Measurements from ENCODE around the gene C3. TPM values are rescaled to one million over a fixed set of nuclear protein-coding genes. Genes with fewer than 3 reads are reported as not detected.

Gene C3
- total and polyA plus RNA-seq, 2 experiments from 2014 or later: 5.1 to 17.7 TPM

DNA sequence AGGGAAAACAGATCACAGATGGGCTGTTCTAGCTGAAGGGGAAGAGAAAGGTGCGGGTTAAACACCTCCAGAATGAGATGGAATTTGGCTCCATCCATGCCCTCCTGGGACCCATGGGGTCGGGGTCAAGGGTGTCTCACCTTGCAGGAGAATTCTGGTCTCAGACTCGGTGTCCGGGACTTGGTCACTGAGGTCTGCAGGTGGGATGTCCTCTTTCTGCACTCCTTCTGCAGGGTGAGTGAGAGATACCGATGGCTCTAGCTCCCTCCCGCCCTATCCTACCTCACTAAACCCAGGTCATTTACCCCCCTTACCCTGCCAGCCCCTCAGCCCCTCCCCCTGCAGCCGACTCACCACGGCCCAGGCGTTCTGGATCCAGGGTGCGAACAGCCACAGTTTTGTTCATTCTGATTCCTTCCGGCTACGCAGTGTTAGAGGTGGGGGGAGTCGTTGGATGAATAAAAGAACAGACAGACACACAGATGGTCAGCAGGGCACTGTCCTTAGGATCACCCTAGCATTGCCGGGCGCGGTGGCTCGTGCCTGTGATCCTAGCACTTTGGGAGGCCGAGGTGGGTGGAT, 24.1 kb downstream of the C3 start:
- no peak overlapping the region for H3K27ac Mint-ChIP-seq
- Histone ChIP-seq H4K20me1 (replicated peaks; ENCODE audit: insufficient read depth) (no peaks in the 10 kb centered on the region), H3K27me3 (ENCODE audit: insufficient read depth) (no peaks in the 10 kb centered on the region), H2AFZ (no peak overlapping the region), H3K4me2 (no peak overlapping the region), H3K27ac (ENCODE audit: low read depth) (no peak overlapping the region), H3F3A (replicated peaks; ENCODE audit: low read depth) (no peaks in the 10 kb centered on the region), H3K4me3 (no peak overlapping the region), H3K9me2 (ENCODE audit: insufficient read depth) (no peaks in the 10 kb centered on the region), H3K4me1 (ENCODE audit: insufficient read depth) (no peaks in the 10 kb centered on the region), H3K36me3 (ENCODE audit: insufficient read depth) (no peaks in the 10 kb centered on the region), H3K79me2 (replicated peaks; ENCODE audit: insufficient read depth) (no peaks in the 10 kb centered on the region)
- ATAC-seq (no peak), DNase-seq (ENCODE audit: low spot score) (no peak)
- no peak overlapping the region for H3K4me3 Mint-ChIP-seq
- H3K36me3 Mint-ChIP-seq (ENCODE audit: low read depth): peaks cover 37% of the 10 kb centered on the region
- peaks cover 8% of the 10 kb centered on the region for H3K27me3 Mint-ChIP-seq (ENCODE audit: insufficient read depth, low read depth, poor library complexity)
- peaks cover 81% of the 10 kb centered on the region for H3K9me3 Mint-ChIP-seq
- no peaks in the 10 kb centered on the region for H3K4me1 Mint-ChIP-seq
- TF ChIP-seq STAT1 (IDR thresholded peaks at IDR 0.05; ENCODE audit: unreplicated experiment) (no peak), POLR2AphosphoS5 (IDR thresholded peaks at IDR 0.05; ENCODE audit: low read depth) (no peak), EZH2phosphoT487 (IDR thresholded peaks at IDR 0.05; ENCODE audit: unreplicated experiment) (no peak), CTCF (conservative IDR thresholded peaks at IDR 0.05; ENCODE audit: low read depth in 2 of 2) (no peak), REST (IDR thresholded peaks at IDR 0.05; ENCODE audit: unreplicated experiment) (no peak)
- TF ChIP-seq, protein P1, sequence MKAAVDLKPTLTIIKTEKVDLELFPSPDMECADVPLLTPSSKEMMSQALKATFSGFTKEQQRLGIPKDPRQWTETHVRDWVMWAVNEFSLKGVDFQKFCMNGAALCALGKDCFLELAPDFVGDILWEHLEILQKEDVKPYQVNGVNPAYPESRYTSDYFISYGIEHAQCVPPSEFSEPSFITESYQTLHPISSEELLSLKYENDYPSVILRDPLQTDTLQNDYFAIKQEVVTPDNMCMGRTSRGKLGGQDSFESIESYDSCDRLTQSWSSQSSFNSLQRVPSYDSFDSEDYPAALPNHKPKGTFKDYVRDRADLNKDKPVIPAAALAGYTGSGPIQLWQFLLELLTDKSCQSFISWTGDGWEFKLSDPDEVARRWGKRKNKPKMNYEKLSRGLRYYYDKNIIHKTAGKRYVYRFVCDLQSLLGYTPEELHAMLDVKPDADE (IDR thresholded peaks at IDR 0.05): no peak

- H3K9me3 Mint-ChIP-seq: peaks cover 92% of the 10 kb centered on the region
- H3K9me2 ChIP-seq (ENCODE audit: insufficient read depth): no peaks in the 10 kb centered on the region
- peaks cover 8% of the 10 kb centered on the region for H3K27me3 Mint-ChIP-seq (ENCODE audit: insufficient read depth, low read depth, poor library complexity)
- H3K27me3 ChIP-seq (ENCODE audit: insufficient read depth): no peaks in the 10 kb centered on the region
- no peaks in the 10 kb centered on the region for H3K4me1 Mint-ChIP-seq
- no peak overlapping the region for H3K4me2 ChIP-seq
- H3K36me3 ChIP-seq (ENCODE audit: insufficient read depth): no peaks in the 10 kb centered on the region
- no peak overlapping the region for H3K27ac Mint-ChIP-seq
- no peak overlapping the region for H3K4me3 Mint-ChIP-seq
- H3K79me2 ChIP-seq (replicated peaks; ENCODE audit: insufficient read depth): no peaks in the 10 kb centered on the region
- no peak for ATAC-seq
- H4K20me1 ChIP-seq (replicated peaks; ENCODE audit: insufficient read depth): no peaks in the 10 kb centered on the region
- peaks cover 47% of the 10 kb centered on the region for H3K36me3 Mint-ChIP-seq (ENCODE audit: low read depth)
- H3F3A ChIP-seq (replicated peaks; ENCODE audit: low read depth): no peaks in the 10 kb centered on the region
- no peak overlapping the region for H3K27ac ChIP-seq (ENCODE audit: low read depth)
- H3K4me3 ChIP-seq: no peak overlapping the region
- DNase-seq (ENCODE audit: low spot score): peak; percentile 50
- H2AFZ ChIP-seq: no peak overlapping the region
- no peaks in the 10 kb centered on the region for H3K4me1 ChIP-seq (ENCODE audit: insufficient read depth)
- TF ChIP-seq CREB1 (CRISPR knock-in tag; IDR thresholded peaks at IDR 0.05; ENCODE audit: low read depth) (no peak), JUNB (IDR thresholded peaks at IDR 0.05; ENCODE audit: unreplicated experiment) (no peak), POLR2AphosphoS5 (IDR thresholded peaks at IDR 0.05; ENCODE audit: low read depth) (no peak), STAT1 (IDR thresholded peaks at IDR 0.05; ENCODE audit: unreplicated experiment) (no peak)
Observed at GRCh38 chr19:6694147-6694815, 26.2 kb downstream of the C3 start.

Measured in GM23338 (cell line).